ENCODE results near the gene EXPH5.
A peak's percentile ranks its signal among the peaks of the same experiment; 100 is the strongest.
"Not testable (repeated sequence)": the region's sequence is repeated elsewhere in the genome, so short reads cannot be mapped to it uniquely, and the experiment has no call there.

The EXPH5 gene

DNA sequence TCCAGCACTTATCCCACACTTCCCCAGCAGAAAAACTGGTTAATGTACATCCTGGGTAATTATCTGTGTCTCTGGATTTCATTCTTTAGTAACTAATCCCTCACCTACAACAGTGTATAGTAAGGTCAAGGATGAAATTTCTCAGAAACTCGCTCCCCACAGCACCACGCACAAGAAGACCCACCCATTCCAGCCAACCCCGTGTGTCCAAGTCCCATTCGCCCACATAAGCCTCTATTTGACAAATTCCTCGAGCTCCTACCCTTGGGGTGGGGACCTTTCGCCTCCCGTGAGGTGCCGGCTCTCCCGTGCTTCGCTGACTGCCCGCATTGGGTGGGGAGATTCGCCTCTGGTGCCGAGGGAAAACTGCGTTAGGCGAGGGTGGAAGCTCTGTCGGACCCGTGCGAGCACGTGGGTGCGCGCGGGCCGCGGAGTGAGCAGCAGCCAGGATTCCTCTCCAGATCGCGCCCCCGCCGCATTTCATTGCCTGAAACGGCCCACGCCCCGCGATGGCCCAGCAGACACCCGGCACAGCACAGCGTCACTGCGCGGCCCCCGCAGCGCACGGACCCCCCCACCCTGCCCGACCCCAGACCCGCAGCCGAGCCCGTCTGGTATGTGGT is 866 bp downstream of the EXPH5 start:
- TF ChIP-seq, protein P1, sequence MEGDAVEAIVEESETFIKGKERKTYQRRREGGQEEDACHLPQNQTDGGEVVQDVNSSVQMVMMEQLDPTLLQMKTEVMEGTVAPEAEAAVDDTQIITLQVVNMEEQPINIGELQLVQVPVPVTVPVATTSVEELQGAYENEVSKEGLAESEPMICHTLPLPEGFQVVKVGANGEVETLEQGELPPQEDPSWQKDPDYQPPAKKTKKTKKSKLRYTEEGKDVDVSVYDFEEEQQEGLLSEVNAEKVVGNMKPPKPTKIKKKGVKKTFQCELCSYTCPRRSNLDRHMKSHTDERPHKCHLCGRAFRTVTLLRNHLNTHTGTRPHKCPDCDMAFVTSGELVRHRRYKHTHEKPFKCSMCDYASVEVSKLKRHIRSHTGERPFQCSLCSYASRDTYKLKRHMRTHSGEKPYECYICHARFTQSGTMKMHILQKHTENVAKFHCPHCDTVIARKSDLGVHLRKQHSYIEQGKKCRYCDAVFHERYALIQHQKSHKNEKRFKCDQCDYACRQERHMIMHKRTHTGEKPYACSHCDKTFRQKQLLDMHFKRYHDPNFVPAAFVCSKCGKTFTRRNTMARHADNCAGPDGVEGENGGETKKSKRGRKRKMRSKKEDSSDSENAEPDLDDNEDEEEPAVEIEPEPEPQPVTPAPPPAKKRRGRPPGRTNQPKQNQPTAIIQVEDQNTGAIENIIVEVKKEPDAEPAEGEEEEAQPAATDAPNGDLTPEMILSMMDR (IDR thresholded peaks at IDR 0.05; ENCODE audit: extremely low read depth, insufficient read depth, missing control alignments): no peak
- peak; percentile 49 for DNase-seq (ENCODE audit: low spot score)
- in situ Hi-C loops (cut with MboI; ENCODE audit: low pct_unique_long_range_greater_than_20kb, low sequenced_read_pairs, unreplicated experiment): no loop called here

DNA sequence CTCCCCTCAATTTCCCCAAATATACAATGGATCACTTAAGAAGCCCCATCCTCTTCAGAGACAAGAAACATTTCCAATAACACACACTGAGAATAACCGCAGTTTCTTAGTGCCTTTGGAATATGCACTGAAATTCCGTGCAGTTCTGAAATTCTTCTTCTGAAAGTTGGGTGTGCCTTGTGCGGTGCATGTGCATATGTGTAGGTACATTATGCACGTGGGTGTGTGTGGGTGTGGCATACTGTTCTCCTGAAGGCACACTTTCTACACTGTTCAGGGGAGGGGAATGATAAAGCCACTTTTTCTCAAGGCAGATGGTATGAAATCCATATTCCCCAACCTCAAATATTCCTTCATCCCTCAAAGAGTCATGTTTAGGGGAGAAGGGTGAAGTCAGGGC is 1.7 kb downstream of the EXPH5 start:
- in situ Hi-C loops (cut with MboI; ENCODE audit: low pct_unique_long_range_greater_than_20kb, low sequenced_read_pairs, unreplicated experiment): no loop called here

DNA sequence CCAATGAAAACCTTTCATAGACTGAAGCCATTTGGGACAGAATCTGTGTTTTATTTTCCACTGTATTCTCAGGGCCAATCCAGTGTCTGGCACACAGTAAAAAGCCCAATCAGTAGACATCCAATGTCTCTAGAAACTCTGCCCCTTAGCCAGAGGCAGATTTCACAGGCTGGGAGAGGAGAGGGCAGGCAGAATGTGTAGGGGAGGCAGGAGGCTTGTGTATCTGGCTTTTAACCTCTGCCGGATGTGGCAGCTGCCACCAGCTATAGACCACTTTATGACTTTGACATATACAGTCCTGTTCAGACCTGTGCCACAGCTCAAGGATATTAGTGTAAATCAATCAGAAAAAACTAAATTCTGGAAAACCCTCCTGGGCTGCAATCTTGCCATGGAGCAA is 4.4 kb downstream of the EXPH5 start:
- in situ Hi-C loops (cut with MboI; ENCODE audit: low pct_unique_long_range_greater_than_20kb, low sequenced_read_pairs, unreplicated experiment): no loop called here
- TF ChIP-seq, protein P1 (IDR thresholded peaks at IDR 0.05; ENCODE audit: extremely low read depth, insufficient read depth, missing control alignments): no peak
- DNase-seq (ENCODE audit: low spot score): no peak

More for the DNA sequence above, 1.7 kb downstream of the EXPH5 start:
- DNase-seq (ENCODE audit: low spot score): no peak
- TF ChIP-seq, protein P1 (IDR thresholded peaks at IDR 0.05; ENCODE audit: extremely low read depth, insufficient read depth, missing control alignments): no peak

DNA sequence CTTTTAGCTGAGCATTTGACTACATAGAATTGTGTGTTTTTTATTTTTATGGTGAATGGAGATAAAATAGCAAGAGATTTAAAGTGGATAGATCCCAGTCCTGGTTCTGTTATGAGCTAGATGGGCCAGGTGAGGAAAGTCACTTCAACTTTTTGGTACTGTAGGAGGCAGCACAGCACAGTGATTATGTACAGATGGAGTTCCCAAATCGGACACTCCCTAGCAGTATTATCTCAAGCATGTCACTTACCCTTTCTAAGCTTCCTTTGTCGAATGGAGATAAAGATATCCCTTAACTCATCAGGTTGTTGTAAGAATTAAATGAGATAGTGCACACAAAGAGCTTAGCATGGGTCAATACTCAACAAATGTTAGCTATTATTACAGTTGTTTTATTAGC is 5.3 kb downstream of the EXPH5 start:
- in situ Hi-C loops (cut with MboI; ENCODE audit: low pct_unique_long_range_greater_than_20kb, low sequenced_read_pairs, unreplicated experiment): no loop called here
- TF ChIP-seq, protein P1 (IDR thresholded peaks at IDR 0.05; ENCODE audit: extremely low read depth, insufficient read depth, missing control alignments): peak; percentile 22
- DNase-seq (ENCODE audit: low spot score): no peak

DNA sequence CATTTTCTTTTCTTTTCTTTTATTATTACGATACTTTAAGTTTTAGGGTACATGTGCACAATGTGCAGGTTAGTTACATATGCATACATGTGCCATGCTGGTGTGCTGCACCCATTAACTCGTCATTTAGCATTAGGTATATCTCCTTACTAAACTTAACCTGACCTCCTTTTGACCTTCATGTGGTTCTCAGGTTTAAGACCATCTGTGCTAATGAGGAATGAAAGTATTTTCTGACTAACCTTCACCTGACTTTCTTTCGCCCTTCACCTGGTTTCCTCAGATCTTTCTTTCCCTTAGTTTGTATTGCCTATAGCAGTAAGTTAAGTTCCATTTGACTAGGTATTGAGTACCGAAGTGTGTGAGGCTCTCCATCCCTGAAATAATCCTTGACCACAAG is 6.5 kb downstream of the EXPH5 start:
- in situ Hi-C loops (cut with MboI; ENCODE audit: low pct_unique_long_range_greater_than_20kb, low sequenced_read_pairs, unreplicated experiment): no loop called here
- TF ChIP-seq, protein P1 (IDR thresholded peaks at IDR 0.05; ENCODE audit: extremely low read depth, insufficient read depth, missing control alignments): no peak
- DNase-seq (ENCODE audit: low spot score): no peak

DNA sequence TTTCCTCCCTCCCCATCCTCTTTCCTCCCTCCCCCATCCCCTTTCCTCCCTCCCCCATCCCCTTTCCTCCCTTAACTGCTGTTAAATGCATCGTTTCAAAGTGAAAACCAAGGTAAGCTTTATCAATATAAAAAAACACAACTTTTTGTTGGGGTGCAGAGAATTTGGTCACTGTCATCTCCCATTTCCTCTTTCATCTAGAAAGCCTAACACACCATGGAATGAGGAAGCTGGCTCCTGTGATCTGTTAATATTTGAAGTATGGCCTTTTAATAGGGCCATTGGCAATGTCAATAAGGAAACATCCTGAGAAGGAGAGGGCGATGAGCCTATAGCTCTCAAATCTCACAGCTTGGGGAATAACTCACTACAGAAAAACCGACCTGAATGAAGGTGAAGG is 7.0 kb downstream of the EXPH5 start:
- DNase-seq (ENCODE audit: low spot score): no peak
- TF ChIP-seq, protein P1 (IDR thresholded peaks at IDR 0.05; ENCODE audit: extremely low read depth, insufficient read depth, missing control alignments): no peak
- in situ Hi-C loops (cut with MboI; ENCODE audit: low pct_unique_long_range_greater_than_20kb, low sequenced_read_pairs, unreplicated experiment): no loop called here

DNA sequence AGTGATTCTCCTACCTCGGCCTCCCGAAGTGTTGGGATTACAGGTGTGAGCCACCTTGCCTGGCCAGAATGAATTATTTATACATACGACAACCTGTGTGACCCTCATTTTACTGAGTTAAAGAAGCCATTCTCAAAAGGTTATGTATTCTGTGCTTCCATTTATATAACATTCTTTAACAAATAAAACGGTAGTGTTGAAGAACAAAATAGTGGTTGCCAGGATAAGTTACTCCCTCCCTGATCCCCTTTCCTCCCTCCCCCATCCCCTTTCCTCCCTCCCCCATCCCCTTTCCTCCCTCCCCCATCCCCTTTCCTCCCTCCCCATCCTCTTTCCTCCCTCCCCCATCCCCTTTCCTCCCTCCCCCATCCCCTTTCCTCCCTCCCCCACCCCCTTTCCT is 7.4 kb downstream of the EXPH5 start:
- in situ Hi-C loops (cut with MboI; ENCODE audit: low pct_unique_long_range_greater_than_20kb, low sequenced_read_pairs, unreplicated experiment); DNase-seq (ENCODE audit: low spot score): not testable (repeated sequence)

Data from GM13977 (cell line).